Measurements from ENCODE around the gene SEMA3B.

DNA sequence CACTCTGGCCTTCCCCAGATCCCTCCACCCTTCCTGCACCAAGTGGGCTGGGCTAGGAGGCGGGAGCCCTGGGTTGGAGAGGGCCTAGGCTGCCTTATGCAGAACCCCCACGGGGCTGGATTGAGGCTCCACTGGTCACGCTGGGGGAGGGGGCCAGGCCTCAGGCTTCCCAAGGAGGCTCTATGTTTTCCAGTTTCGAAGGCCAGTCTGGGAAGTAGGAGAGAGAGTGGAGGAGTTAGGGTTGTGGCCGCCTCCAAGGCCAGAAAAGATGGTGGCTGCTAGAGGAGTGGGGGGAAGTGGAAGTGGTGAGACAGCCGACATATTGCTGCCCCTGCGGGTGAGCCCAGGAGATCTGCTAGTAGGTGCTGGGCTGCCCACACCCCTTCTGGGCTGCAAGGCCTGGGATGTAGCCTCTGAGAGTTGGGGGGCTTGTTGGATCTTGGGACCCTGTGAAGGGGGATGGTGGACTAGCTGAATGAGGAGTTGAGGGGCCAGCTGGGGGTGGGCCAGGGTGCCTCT lies 31.8 kb upstream of the SEMA3B start:
- no peak for TF ChIP-seq GATA3 (IDR thresholded peaks at IDR 0.05; ENCODE audit: low read depth, low read length)
- TF ChIP-seq GATA2 (IDR thresholded peaks at IDR 0.05; ENCODE audit: low read depth, low read length): no peak

Measured in SH-SY5Y (cell line).